Kidney (tissue), 14 donors: Measurements from ENCODE around the gene IGSF9. TPM values are rescaled to one million over a fixed set of nuclear protein-coding genes. Genes with fewer than 3 reads are reported as not detected.
A peak's percentile ranks its signal among the peaks of the same experiment; 100 is the strongest.
"Not testable (repeated sequence)": the region's sequence is repeated elsewhere in the genome, so short reads cannot be mapped to it uniquely, and the experiment has no call there.

Source experiments
- DNase-seq, 5 donors: peaks; one replicate each; pipeline ENCODE4 v3.0.0-alpha.2; 2013 to 2020
- FAIRE-seq: peaks from 2 replicates; lab custom pipeline; 2012; peaks lifted over from hg19 to GRCh38; lab: Jason Lieb, UNC
- H3K27ac ChIP-seq, 2 donors: one replicate each; pipeline ENCODE4 v1.7.0; 2013; ENCODE audit warnings: low read depth in 2 of 2, low read length in 2 of 2, inconsistent platforms in 1 of 2
- H3K27me3 ChIP-seq: one replicate; pipeline ENCODE4 v1.7.1; 2013; ENCODE audit warnings: low read length, inconsistent platforms; ENCODE audit not compliant: control insufficient read depth, insufficient read depth
- H3K36me3 ChIP-seq, 3 donors: one replicate each; pipeline versions ENCODE4 v1.7.0 to v1.7.1; 2013; ENCODE audit warnings: low read length in 3 of 3, control low read depth in 1 of 3, inconsistent platforms in 1 of 3; ENCODE audit not compliant: insufficient read depth in 3 of 3, control insufficient read depth in 2 of 3
- H3K4me1 ChIP-seq, 3 donors: one replicate each; pipeline versions ENCODE4 v1.7.0 to v1.7.1; 2013; ENCODE audit warnings: low read length in 3 of 3, inconsistent platforms in 1 of 3, low read depth in 1 of 3; ENCODE audit not compliant: control insufficient read depth in 2 of 3, insufficient read depth in 2 of 3
- H3K4me3 ChIP-seq, 3 donors: one replicate each; pipeline versions ENCODE4 v1.7.0 to v1.8.1; 2013; ENCODE audit warnings: low read length in 3 of 3, control low read depth in 1 of 3, inconsistent platforms in 1 of 3
- H3K9ac ChIP-seq, 3 donors: one replicate each; pipeline versions ENCODE4 v1.7.0 to v1.7.1; 2013; ENCODE audit warnings: low read length in 3 of 3, control low read depth in 1 of 3, inconsistent platforms in 1 of 3
- H3K9me3 ChIP-seq, 3 donors: one replicate each; pipeline versions ENCODE4 v1.7.0 to v1.7.1; 2013; ENCODE audit warnings: low read length in 3 of 3, control low read depth in 1 of 3, inconsistent platforms in 1 of 3; ENCODE audit not compliant: control insufficient read depth in 2 of 3, insufficient read depth in 1 of 3
- CTCF ChIP-seq: IDR thresholded peaks from 3 replicates; pipeline ENCODE4 v1.5.1; 2012; ENCODE audit warnings: mild to moderate bottlenecking, moderate library complexity, borderline replicate concordance; ENCODE audit not compliant: insufficient read depth; ENCODE audit errors: extremely low read depth
- intact Hi-C: fragments of 100-400 bp; cut with DNase I; formaldehyde crosslinking; loops from one replicate; pipeline ENCODE4 v1.11.1; 2022
- polyA plus RNA-seq: library from polyadenylated mRNA; stranded (reverse); fragments of 350-450 nt; fragmentation: Illumina TruSeq; extraction: RNeasy Lipid Tissue Mini Kit (QIAGEN cat#74804); gene quantifications from one replicate; pipeline ENCODE4 v1.2.3, GENCODE V29; 2014; ENCODE audit warnings: low read depth, low replicate concordance; ENCODE audit not compliant: insufficient read depth
- total RNA-seq: library from RNA; stranded (reverse); fragmentation: NEBNext Ultra II Directional; extraction: Animal tissue kit (Norgen Biotek cat#: 25700); gene quantifications from one replicate; pipeline ENCODE4 v1.2.1, GENCODE V29; 2021
- donor health status: control.
- donor health status: control.
- donor health status: control.
- donor health status: control.
- donor health status: control.
- donor health status: DM: yes; HTN: yes; CAD: no.
- donor health status: Normal renal cell carcinoma (clear cell type).

The IGSF9 gene
- total and polyA plus RNA-seq, 2 donors from 2014 or later = 0.88 to 1.3 TPM

DNA sequence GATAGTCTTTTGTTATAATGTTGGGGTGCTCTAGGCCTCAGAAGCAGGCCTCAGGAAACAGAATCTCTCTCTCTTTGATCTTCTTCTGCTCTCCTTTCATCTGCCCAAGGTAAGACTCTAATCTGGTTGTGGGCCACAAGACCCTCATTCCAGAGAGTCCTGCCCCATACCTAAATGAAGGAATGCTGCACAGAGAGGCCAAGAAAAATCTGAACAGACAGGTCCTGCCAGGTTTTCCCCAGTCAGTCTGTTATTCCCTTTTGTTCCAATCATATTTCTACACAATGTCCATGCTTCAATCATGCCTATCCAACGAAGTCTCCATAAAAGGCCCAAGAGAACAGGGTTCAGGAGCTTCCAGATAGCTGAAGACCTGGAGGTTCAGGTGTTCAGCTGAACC, 38.5 kb downstream of the IGSF9 start:
- no peak for TF ChIP-seq CTCF
- FAIRE-seq (no peak), DNase-seq (no peak)
- Histone ChIP-seq H3K9me3 (no peaks in the 10 kb centered on the region), H3K4me3 (no peak overlapping the region), H3K27me3 (no peaks in the 10 kb centered on the region), H3K4me1 (peaks cover 0 to 9% (median 0%) of the 10 kb centered on the region in 3 donors), H3K27ac (no peak overlapping the region), H3K36me3 (no peaks in the 10 kb centered on the region), H3K9ac (no peak overlapping the region)
- intact Hi-C loops = no loop called here

DNA sequence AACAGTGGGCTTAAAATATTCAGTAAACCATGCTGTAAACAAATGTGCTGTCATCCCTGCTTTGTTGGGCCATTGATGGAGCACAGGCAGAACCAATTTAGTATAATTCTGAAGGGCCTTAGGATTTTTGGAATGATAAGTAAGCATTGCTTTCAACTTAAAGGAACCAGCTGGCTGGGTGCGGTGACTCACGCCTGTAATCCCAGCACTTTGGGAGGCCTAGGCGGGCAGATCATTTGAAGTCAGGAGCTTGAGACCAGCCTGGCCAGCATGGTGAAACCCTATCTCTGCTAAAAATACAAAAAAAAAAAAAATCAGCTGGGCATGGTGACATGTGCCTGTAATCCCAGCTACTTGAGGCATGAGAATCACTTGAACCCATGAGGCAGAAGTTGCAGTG, 41.4 kb downstream of the IGSF9 start:
- H3K4me3 ChIP-seq, H3K9ac ChIP-seq, FAIRE-seq, H3K27me3 ChIP-seq, DNase-seq, intact Hi-C loops, H3K36me3 ChIP-seq, H3K9me3 ChIP-seq, H3K27ac ChIP-seq: not testable (repeated sequence)
- peaks cover 0 to 15% (median 5%) of the 10 kb centered on the region in 3 donors for H3K4me1 ChIP-seq

DNA sequence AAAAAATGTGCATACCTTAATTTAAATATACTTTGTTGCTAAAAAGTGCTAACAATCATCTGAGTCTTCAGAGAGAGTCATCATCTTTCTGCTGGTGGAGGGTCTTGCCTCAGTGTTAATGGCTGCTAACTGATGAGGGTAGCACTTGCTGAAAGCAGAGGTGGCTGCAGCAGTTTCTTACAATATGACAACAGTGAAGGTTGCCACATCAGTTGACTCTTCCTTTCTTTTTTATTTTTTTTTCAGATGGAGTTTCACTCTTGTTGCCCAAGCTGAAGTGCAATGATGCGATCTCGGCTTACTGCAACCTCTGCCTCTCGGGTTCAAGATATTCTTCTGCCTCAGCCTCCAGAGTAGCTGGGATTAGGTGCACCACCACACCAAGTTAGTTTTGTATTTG, 42.9 kb downstream of the IGSF9 start:
- Histone ChIP-seq H3K9me3 (no peaks in the 10 kb centered on the region), H3K4me1 (peaks cover 0 to 17% (median 5%) of the 10 kb centered on the region in 3 donors), H3K9ac (no peak overlapping the region), H3K4me3 (no peak overlapping the region), H3K27ac (no peak overlapping the region), H3K36me3 (no peaks in the 10 kb centered on the region), H3K27me3 (no peaks in the 10 kb centered on the region)
- no peak for TF ChIP-seq CTCF
- DNase-seq = no peak
- intact Hi-C loops = no loop called here
- no peak for FAIRE-seq

GRCh38 chr1:159900755-159901360, 44.6 kb downstream of the IGSF9 start:
- FAIRE-seq (no peak), DNase-seq (no peak)
- H3K27me3 ChIP-seq = no peaks in the 10 kb centered on the region
- H3K4me3 ChIP-seq = no peak overlapping the region
- no peaks in the 10 kb centered on the region for H3K9me3 ChIP-seq
- H3K27ac ChIP-seq = peak overlapping the region in 1 of 2 donors; percentile 55
- intact Hi-C loops = no loop called here
- peaks cover 0 to 19% (median 5%) of the 10 kb centered on the region in 3 donors for H3K4me1 ChIP-seq
- TF ChIP-seq CTCF = no peak
- H3K9ac ChIP-seq = no peak overlapping the region
- H3K36me3 ChIP-seq = no peaks in the 10 kb centered on the region
